Stimulated activated CD8-positive, alpha-beta memory T cell treated with anti-CD3 and anti-CD28 coated beads, Interleukin-12 subunit alpha, Interleukin-12 subunit beta, amount 100 ng/mL, for 4 hours (primary cell): Measurements from ENCODE around the gene OPA3.
A peak's percentile ranks its signal among the peaks of the same experiment; 100 is the strongest.

Experiments
- DNase-seq: peaks from one replicate; pipeline ENCODE4 v3.0.0-alpha.2; 2020; ENCODE audit warnings: low read depth

OPA3 gene

GRCh38 chr19:45503909-45504308, 80.7 kb downstream of the OPA3 start:
- DNase-seq = no peak

DNA sequence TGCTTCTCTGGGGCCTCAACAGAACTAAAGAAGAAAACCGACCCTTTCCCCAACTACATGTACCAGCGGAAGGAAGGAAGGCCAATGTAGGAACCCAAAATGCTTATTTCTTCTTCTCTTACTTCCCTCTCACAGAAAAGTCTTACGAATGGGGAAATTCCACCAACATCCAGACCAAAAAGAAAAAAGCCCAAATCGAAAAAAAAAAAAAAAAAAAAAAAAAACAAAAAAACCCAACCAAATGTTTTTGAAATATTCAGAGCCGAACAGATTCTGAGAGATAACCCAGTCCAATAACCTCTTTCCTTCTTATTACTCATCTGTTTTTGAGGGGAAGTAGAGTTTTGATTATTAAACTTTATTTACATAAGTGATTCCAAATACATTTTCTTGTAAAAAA, 82.5 kb downstream of the OPA3 start:
- no peak for DNase-seq

GRCh38 chr19:45501730-45502014, 82.9 kb downstream of the OPA3 start:
- DNase-seq = no peak

- no peak for DNase-seq
Observed at GRCh38 chr19:45500918-45501729, 83.5 kb downstream of the OPA3 start.

DNA sequence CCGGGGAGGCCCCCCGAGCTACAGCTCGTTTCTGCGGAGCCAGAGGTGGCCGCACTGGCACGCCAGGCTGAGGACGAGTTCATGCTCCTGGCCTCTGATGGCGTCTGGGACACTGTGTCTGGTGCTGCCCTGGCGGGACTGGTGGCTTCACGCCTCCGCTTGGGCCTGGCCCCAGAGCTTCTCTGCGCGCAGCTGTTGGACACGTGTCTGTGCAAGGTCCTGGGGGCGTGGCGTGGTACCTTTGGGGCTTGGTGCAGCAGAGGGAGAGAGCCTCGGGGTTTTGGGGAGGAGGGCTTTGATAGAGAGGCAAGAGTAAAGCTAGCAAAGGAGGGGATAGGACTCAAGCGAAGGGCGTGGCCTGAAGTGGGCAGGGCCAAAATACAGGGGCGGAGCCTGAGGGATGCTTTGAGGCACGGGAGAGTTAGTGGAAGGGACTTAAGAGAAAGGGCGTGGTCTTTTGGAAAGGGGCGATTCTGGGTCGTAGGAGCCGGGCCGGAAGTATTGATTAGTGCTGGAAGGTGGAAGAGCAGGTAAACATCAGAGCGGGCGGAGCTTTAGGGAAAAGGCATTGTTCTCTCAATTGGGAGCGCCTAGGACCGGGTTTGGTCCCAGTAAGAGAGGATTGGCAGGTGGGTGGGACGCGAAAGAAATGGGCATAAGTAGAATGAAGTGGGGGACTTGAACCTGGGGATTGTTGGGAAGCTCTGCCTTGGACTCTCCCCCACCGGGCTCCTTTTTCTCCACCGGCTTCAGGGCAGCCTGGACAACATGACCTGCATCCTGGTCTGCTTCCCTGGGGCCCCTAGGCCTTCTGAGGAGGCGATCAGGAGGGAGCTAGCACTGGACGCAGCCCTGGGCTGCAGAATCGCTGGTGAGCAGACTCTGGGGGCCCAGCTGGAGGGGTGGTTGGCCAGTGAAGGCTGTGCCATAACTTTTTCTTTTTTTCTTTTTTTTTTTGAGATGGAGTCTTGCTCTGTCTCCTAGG, 85.1 kb downstream of the OPA3 start:
- peak; percentile 55 for DNase-seq

- peak; percentile 53 for DNase-seq
Observed at GRCh38 chr19:45498411-45499195, 86.0 kb downstream of the OPA3 start, which contains the start of gene PPM1N. TSS of gene PPM1N (plus strand) at chr19:45498443. CDS start at chr19:45498473, 30 bp downstream.

DNA sequence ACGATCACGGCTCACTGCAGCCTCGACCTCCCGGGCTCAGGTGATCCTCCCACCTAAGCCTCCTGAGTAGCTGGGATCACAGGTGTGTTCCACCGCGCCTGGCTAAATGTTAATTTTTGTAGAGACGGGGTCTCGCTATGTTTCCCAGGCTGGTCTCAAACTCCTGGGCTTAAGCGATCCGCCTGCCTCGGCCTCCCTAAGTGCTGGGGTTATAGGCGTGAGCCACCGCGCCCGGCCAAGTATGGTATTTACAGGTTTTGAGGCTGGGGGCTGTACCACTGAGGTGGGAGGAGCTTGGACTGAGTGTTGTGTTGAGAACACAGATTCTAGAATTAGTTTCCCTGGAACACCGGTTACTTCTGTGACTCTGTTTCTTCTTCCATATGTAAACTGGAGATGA, 86.8 kb downstream of the OPA3 start:
- DNase-seq = no peak

GRCh38 chr19:45496349-45496953, 88.2 kb downstream of the OPA3 start:
- DNase-seq = no peak

- no peak for DNase-seq
Observed at GRCh38 chr19:45495178-45495577, 89.4 kb downstream of the OPA3 start.

- no peak for DNase-seq
Observed at GRCh38 chr19:45494261-45494916, 90.2 kb downstream of the OPA3 start.

DNA sequence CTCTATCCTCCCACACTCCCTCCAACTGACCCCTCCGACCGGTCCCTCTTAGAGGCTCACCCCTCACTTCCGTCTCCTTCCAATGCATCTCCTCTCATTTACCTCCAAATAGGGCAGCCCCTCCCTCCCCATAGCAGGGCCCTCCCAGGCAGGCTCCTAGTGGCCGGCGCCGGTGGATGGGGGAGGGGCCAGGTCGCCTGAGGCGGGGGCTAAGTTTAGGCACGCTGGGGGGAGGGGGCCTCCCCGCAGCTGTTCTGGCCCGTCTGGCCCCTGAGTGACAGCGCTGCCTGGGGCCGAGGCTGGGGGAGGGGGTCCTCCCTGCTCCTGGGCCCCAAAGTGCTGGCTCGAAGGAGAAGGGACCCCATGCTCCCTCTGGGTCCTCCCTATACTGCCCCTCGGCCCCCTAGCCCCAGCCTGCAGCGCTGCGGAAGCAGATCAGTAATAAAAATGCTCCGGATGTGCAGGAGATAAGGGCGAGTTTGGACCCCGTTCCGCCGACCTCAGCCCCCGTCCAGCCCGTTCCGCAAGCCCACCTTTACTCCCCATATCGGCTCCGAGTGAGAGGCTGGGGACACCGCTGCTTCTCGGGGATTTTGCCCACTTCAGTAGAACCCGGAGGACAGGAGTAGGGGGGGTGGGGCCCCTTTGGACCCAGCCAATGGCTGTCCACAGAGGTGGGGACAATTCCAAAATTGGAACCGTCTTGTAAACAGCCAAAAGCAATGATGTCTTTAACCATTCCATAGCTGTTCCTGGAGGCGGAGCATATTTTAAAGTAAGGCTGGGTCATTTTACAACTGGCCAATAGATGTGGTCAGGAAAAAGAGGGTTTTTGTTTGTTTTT, 91.8 kb downstream of the OPA3 start:
- no peak for DNase-seq

- DNase-seq = no peak
Observed at GRCh38 chr19:45492137-45492626, 92.4 kb downstream of the OPA3 start.

- no peak for DNase-seq
Observed at GRCh38 chr19:45489216-45489855, 95.3 kb downstream of the OPA3 start.

DNA sequence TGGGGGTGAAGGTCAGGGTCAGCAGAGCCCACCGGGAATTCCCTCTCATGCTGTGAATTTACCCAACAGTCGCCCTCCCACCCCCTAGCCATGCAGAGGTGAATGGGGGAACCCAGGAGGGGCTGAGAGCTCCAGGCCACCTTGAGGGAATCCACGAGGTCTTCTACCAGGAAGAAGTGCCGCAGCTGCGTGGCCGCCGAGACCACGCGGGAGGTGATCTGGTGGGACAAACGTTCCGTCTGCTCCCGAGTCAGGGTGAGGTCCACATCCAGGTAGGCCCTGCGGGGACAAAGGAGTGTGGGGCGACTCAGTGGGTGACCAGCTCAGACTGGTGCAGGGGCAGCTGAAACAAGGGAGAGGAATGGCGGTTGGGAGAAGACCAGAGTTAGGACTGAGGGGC, 95.9 kb downstream of the OPA3 start:
- DNase-seq = no peak

GRCh38 chr19:45485305-45486077, 99.1 kb downstream of the OPA3 start:
- peak; percentile 93 for DNase-seq

GRCh38 chr19:45484273-45484945, 100.2 kb downstream of the OPA3 start:
- DNase-seq = no peak

- no peak for DNase-seq
Observed at GRCh38 chr19:45483033-45483432, 101.6 kb downstream of the OPA3 start.
